DOHH2 (cell line): Measurements from ENCODE around the gene IKBIP.

Experiments
- CTCF ChIP-seq: fragments of 200-600 bp; sonication (generic); IDR thresholded peaks from one replicate; pipeline ENCODE4 v1.5.1; 2014; ENCODE audit warnings: antibody characterized with exemption, mild to moderate bottlenecking, low read depth, low read length; ENCODE audit not compliant: poor library complexity, severe bottlenecking
- EZH2phosphoT487 ChIP-seq: fragments of 200-600 bp; sonication (generic); IDR thresholded peaks from 2 replicates; pipeline ENCODE4 v1.6.1; 2017; ENCODE audit warnings: borderline replicate concordance, mild to moderate bottlenecking, antibody characterized with exemption, low read length, moderate library complexity, mixed read lengths

GRCh38 chr12:98684199-98684598 lies 39.6 kb upstream of the IKBIP start:
- TF ChIP-seq CTCF, result no peak
- TF ChIP-seq EZH2phosphoT487, result no peak
